LNCaP clone FGC (cell line): ENCODE data around the gene TRPM2.

Experiments used
- DNase-seq: peaks from one replicate; pipeline ENCODE4 v3.0.0-alpha.2; 2011; ENCODE audit warnings: low read depth
- H3K4me3 ChIP-seq: 2 replicates; pipeline ENCODE4 v1.5.1; 2011; ENCODE audit warnings: mild to moderate bottlenecking, low read depth, low read length, control low read depth
- CTCF ChIP-seq: IDR thresholded peaks from 2 replicates; pipeline ENCODE4 v1.5.1; 2012; ENCODE audit warnings: mild to moderate bottlenecking; ENCODE audit not compliant: control insufficient read depth, insufficient read depth; ENCODE audit errors: extremely low read depth

TRPM2 gene

DNA sequence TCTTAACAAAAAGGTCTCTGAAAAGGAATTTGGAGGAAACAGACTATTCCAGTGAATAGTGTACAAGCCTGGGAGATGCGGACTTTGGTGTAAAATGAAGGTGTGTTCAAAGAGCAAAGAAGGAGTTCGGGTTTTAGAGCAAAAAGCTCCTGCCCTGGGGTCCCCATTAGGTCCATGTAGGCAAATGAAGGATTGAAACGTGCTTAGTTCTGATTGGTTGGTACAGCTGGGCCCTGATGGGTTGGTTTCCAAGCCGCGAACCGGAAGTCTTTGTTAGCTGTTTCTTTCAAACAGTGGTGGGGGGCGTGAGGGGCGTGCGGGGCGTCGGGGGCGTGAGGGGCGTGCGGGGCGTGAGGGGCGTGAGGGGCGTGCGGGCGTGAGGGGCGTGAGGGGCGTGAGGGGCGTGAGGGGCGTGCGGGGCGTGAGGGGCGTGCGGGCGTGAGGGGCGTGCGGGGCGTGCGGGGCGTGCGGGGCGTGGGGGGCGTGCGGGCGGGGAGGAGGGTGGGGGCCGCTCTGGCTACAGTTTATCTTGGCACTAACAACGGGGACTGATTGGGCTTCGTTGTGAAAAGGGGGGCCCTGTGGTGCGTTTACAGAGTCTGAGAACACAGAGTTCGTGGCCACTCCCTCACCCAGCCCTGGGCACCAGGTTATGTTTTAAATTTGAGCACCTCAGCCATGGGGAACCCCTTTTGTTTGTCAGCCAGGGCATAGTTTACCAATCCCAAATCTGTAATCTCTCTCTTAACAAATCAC is 131.3 kb downstream of the TRPM2 start:
- no peak for DNase-seq
- no peak for TF ChIP-seq CTCF
- no peak overlapping the region for H3K4me3 ChIP-seq

DNA sequence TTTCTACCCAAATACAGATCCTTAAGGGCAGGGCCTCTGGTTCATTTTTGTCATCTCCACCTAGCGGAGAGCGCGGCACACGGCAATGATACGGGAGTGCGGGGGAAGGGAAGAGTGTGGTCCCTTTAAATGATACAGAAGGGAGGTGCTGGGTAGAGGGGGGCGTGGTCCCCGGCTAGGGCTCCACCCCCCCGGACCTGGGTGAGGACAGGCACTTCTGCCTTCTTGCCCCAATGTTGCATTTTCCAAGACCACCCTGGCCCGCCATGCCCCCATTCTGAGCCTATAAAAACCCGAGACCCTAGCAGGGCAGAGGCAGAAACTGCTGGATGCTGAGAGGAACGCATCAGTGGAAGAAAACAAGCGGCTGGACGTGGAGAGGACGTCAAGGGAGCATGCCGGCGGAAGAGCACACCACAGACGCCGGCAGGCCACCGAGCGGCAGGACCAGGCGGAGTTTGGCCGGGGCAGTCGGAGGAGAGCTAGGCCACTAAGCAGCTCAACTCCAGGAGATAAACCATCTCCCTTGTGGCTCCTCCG is 131.9 kb downstream of the TRPM2 start:
- TF ChIP-seq CTCF: no peak
- DNase-seq: no peak
- no peak overlapping the region for H3K4me3 ChIP-seq

DNA sequence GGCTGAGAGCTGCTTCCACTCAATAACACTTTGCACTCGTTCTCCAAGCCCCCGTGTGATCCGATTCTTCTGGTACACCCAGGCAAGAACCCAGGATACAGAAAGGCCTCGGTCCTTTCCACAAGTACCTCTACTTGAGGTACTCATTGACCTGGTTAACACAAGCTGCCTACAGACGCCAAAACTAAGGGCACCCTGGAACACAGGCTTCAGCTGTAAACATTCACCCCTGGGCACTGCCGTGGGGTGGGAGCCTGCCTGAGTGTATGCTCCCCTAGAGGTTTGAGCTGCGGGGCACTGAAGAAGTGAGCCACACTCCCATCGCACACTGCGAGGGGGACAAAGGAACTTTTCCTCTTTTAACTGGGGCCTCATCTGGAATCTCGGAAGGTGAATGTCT is 132.4 kb downstream of the TRPM2 start:
- H3K4me3 ChIP-seq: no peak overlapping the region
- no peak for DNase-seq
- TF ChIP-seq CTCF: no peak

- no peak for DNase-seq
- no peak for TF ChIP-seq CTCF
- H3K4me3 ChIP-seq: no peak overlapping the region
Observed at GRCh38 chr21:44486302-44486701, 132.9 kb downstream of the TRPM2 start.

DNA sequence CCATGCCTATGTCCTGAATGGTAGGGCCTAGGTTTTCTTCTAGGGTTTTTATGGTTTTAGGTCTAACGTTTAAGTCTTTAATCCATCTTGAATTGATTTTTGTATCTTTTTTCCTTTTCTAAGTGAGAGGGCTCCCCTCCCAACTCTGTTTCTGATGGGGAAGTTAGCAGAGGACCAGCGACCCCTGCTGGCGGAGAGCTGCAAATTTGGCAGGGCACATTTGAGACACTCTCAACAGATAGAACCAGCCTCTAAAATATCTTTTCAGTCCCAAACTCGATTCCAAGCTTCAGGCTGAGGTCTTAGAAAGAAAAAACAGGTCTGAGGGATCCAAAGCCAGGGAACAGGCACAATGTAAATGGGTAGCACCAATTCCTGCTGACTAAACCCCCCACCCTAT is 134.4 kb downstream of the TRPM2 start:
- peak; percentile 43 for TF ChIP-seq CTCF
- no peak for DNase-seq
- H3K4me3 ChIP-seq: no peak overlapping the region

GRCh38 chr21:44489962-44490361 is 136.5 kb downstream of the TRPM2 start:
- no peak overlapping the region for H3K4me3 ChIP-seq
- no peak for TF ChIP-seq CTCF
- DNase-seq: no peak

- no peak for TF ChIP-seq CTCF
- H3K4me3 ChIP-seq: no peak overlapping the region
- DNase-seq: no peak
Observed at GRCh38 chr21:44490405-44490804, 137.0 kb downstream of the TRPM2 start.
